Smooth muscle cell (in vitro differentiated cells): Measurements from ENCODE around the gene TMEM114. TPM values are rescaled to one million over a fixed set of nuclear protein-coding genes. Genes with fewer than 3 reads are reported as not detected.

Source experiments
- DNase-seq: peaks from one replicate; lab custom pipeline; 2025; ENCODE audit not compliant: unreplicated experiment; lab: John Stamatoyannopoulos, UW
- H2AFZ ChIP-seq: fragments of 200-600 bp; sonication (generic); 2 replicates; pipeline ENCODE4 v1.6.0; 2016; ENCODE audit warnings: antibody characterized with exemption, low read depth, mild to moderate bottlenecking
- H3F3A ChIP-seq: fragments of 200-600 bp; sonication (generic); 2 replicates; pipeline ENCODE4 v1.6.0; 2017; ENCODE audit warnings: antibody characterized with exemption, low read depth
- H3K27ac ChIP-seq: fragments of 200-600 bp; sonication (generic); 2 replicates; pipeline ENCODE4 v1.5.1; 2016; ENCODE audit warnings: low read depth, mild to moderate bottlenecking
- H3K27me3 ChIP-seq: fragments of 200-600 bp; sonication (generic); 2 replicates; pipeline ENCODE4 v1.6.1; 2016; ENCODE audit warnings: low read depth, mild to moderate bottlenecking
- H3K36me3 ChIP-seq: fragments of 200-600 bp; sonication (generic); 2 replicates; pipeline ENCODE4 v1.5.1; 2016; ENCODE audit warnings: low read depth
- H3K4me1 ChIP-seq: fragments of 200-600 bp; sonication (generic); 2 replicates; pipeline ENCODE4 v1.5.1; 2016; ENCODE audit warnings: low read depth
- H3K4me2 ChIP-seq: fragments of 200-600 bp; sonication (generic); 2 replicates; pipeline ENCODE4 v1.6.0; 2016; ENCODE audit warnings: mild to moderate bottlenecking
- H3K4me3 ChIP-seq: fragments of 200-600 bp; sonication (generic); 2 replicates; pipeline ENCODE4 v1.5.1; 2016; ENCODE audit warnings: mild to moderate bottlenecking
- H3K79me2 ChIP-seq: fragments of 200-600 bp; sonication (generic); 2 replicates; pipeline ENCODE4 v1.6.0; 2016; ENCODE audit warnings: low read depth, mild to moderate bottlenecking
- H3K9ac ChIP-seq: fragments of 200-600 bp; sonication (generic); 2 replicates; pipeline ENCODE4 v1.6.0; 2016; ENCODE audit warnings: low read depth
- H3K9me3 ChIP-seq: fragments of 200-600 bp; sonication (generic); replicated peaks from 2 replicates; pipeline ENCODE4 v1.5.1; 2016; ENCODE audit warnings: low read depth
- H4K20me1 ChIP-seq: fragments of 200-600 bp; sonication (generic); 2 replicates; pipeline ENCODE4 v1.6.0; 2016; ENCODE audit warnings: low read depth
- WGBS: methylation state at CpG from one replicate; pipeline ENCODE4 v1.1.7; 2016; ENCODE audit warnings: low lambda C conversion rate; 5-methylcytosine and 5-hydroxymethylcytosine counted together
- polyA plus RNA-seq: library from polyadenylated mRNA; unstranded; fragments of >200 nt; fragmentation: Nextera tagmentation; extraction: Ambion mirVana; gene quantifications from 2 replicates; pipeline ENCODE4 v1.2.1, GENCODE V29; 2016
- total RNA-seq: library from RNA; depleted of rRNA; stranded (reverse); fragments of >200 nt; gene quantifications from 2 replicates; pipeline ENCODE4 v1.2.3, GENCODE V29; 2014
- TF ChIP-seq, protein P1 (sequence below): fragments of 200-600 bp; sonication (generic); IDR thresholded peaks from 2 replicates; pipeline ENCODE4 v1.5.1; 2017; ENCODE audit warnings: borderline replicate concordance, mild to moderate bottlenecking, antibody characterized with exemption; ENCODE audit not compliant: insufficient read depth, poor library complexity, severe bottlenecking

Gene TMEM114
- total and polyA plus RNA-seq, 2 experiments from 2014 or later, result not detected

DNA sequence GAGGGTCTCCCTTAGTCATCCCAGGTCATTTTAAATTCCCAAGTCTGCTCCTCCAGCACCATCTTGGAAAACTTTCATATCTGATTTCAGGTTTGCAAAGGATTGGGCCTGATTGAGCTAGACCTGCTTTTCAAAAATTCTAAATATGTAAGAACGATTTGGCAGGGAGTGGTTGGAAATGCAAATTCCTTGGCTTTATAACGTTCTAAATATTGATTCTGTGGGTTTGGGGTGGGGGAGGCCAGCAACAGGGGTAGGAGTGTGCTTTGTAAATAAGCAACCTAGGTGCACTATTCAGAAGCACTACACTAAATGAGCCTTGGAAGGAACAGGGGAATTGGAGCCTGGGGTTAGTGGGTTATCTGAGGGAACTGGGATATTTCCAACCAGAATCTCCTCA, 47.9 kb downstream of the TMEM114 start:
- no peak overlapping the region for H3K4me2 ChIP-seq
- no peak overlapping the region for H3K27ac ChIP-seq
- H3K4me3 ChIP-seq, result no peak overlapping the region
- no peaks in the 10 kb centered on the region for H3K36me3 ChIP-seq
- 69% methylated on average over 2 of the region's 2 CpGs for WGBS
- H3K9ac ChIP-seq, result no peak overlapping the region
- no peaks in the 10 kb centered on the region for H3F3A ChIP-seq
- H3K9me3 ChIP-seq, result no peaks in the 10 kb centered on the region
- DNase-seq, result no peak
- H3K4me1 ChIP-seq, result no peaks in the 10 kb centered on the region
- H3K79me2 ChIP-seq, result no peaks in the 10 kb centered on the region
- TF ChIP-seq, protein P1, sequence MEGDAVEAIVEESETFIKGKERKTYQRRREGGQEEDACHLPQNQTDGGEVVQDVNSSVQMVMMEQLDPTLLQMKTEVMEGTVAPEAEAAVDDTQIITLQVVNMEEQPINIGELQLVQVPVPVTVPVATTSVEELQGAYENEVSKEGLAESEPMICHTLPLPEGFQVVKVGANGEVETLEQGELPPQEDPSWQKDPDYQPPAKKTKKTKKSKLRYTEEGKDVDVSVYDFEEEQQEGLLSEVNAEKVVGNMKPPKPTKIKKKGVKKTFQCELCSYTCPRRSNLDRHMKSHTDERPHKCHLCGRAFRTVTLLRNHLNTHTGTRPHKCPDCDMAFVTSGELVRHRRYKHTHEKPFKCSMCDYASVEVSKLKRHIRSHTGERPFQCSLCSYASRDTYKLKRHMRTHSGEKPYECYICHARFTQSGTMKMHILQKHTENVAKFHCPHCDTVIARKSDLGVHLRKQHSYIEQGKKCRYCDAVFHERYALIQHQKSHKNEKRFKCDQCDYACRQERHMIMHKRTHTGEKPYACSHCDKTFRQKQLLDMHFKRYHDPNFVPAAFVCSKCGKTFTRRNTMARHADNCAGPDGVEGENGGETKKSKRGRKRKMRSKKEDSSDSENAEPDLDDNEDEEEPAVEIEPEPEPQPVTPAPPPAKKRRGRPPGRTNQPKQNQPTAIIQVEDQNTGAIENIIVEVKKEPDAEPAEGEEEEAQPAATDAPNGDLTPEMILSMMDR, result no peak
- H4K20me1 ChIP-seq, result no peaks in the 10 kb centered on the region
- no peak overlapping the region for H2AFZ ChIP-seq
- no peaks in the 10 kb centered on the region for H3K27me3 ChIP-seq

DNA sequence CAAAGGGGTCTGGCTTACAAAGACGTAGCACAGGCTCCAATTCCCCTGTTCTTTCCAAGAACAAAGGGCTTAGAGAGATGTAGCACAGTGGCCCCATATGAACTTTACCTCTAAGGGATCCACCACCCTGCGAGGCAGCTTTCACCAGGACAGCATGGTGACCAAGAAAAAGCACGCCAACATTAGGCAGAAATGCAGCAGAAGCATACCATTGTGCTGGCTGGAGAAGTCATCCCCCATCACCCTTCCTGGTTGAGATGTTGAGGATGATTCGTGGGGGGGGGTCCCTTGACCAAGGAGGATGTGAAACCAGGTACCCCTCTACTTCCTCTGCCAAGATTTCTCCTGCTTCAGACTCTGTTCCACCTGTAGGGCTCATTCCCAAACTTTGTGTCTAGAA, 48.4 kb downstream of the TMEM114 start:
- Histone ChIP-seq H3K9me3 (no peaks in the 10 kb centered on the region), H3K36me3 (no peaks in the 10 kb centered on the region), H4K20me1 (no peaks in the 10 kb centered on the region), H3K4me2 (no peak overlapping the region), H2AFZ (no peak overlapping the region), H3K4me3 (no peak overlapping the region), H3K9ac (no peak overlapping the region), H3K4me1 (no peaks in the 10 kb centered on the region), H3K27ac (no peak overlapping the region), H3K79me2 (no peaks in the 10 kb centered on the region), H3F3A (no peaks in the 10 kb centered on the region), H3K27me3 (no peaks in the 10 kb centered on the region)
- 63% methylated on average over 4 of the region's 4 CpGs for WGBS
- TF ChIP-seq, protein P1, result no peak
- DNase-seq, result no peak

DNA sequence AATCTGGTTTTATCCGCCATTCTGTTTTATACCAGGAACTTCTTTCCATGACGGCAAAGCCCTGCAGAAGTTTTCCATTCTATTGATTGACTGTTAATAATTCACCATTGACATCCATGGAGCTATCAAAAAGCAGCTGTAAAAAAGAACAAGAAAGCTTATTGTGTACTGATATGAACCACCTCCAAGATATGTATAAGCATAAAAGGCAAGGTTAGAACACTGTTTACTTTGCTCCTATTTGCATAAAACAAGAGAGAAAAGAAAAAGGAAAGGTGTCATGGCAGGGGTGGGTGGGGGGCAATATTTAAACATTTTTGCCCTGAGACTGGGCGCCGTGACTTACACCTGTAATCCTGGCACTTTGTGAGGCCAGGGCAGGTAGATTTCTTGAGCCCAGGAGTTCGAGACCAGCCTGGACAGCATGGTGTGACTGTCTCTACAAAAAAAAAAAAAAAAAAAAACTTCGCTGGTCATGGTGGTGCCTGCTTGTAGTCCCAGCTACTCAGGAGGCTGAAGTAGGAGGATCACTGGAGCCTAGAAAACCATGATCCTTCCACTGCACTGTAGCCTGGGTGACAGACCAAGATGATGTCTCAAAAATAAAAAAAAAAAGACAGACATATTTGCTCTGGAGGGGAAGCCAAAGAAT, 52.5 kb downstream of the TMEM114 start:
- 86% methylated on average over 6 of the region's 6 CpGs for WGBS
- Histone ChIP-seq H3K4me3 (no peak overlapping the region), H3K4me1 (no peaks in the 10 kb centered on the region), H2AFZ (no peak overlapping the region), H3K27me3 (no peaks in the 10 kb centered on the region), H4K20me1 (no peaks in the 10 kb centered on the region), H3K27ac (no peak overlapping the region), H3K9ac (no peak overlapping the region), H3K36me3 (no peaks in the 10 kb centered on the region), H3F3A (no peaks in the 10 kb centered on the region), H3K9me3 (no peaks in the 10 kb centered on the region), H3K4me2 (no peak overlapping the region), H3K79me2 (no peaks in the 10 kb centered on the region)
- DNase-seq, result no peak
- TF ChIP-seq, protein P1, result no peak

DNA sequence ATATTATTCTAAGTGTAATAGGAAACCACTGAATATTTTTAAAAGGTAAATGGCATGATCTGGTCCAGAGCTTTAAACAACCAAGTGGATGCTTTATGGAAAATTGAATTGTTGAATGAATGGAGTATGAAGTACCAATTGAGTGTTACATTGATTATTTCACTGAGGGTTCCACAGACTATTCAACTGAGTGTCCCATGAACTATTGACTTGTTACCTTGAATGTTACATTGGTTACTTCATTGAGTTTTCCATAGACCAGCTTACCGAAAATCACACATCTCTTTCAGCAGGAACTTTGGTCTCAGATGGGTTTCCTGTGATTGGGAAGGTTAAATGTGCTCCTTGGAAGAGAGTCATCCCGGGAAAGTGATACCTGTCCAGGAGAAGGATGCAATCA, 56.8 kb downstream of the TMEM114 start:
- no peak overlapping the region for H2AFZ ChIP-seq
- 97% methylated on average over 2 of the region's 2 CpGs for WGBS
- H3K4me1 ChIP-seq, result no peaks in the 10 kb centered on the region
- no peaks in the 10 kb centered on the region for H3K79me2 ChIP-seq
- H3K36me3 ChIP-seq, result no peaks in the 10 kb centered on the region
- DNase-seq, result no peak
- no peaks in the 10 kb centered on the region for H3F3A ChIP-seq
- no peak overlapping the region for H3K9ac ChIP-seq
- no peaks in the 10 kb centered on the region for H3K9me3 ChIP-seq
- no peak overlapping the region for H3K27ac ChIP-seq
- TF ChIP-seq, protein P1, result no peak
- H3K4me3 ChIP-seq, result no peak overlapping the region
- H3K4me2 ChIP-seq, result no peak overlapping the region
- H3K27me3 ChIP-seq, result no peaks in the 10 kb centered on the region
- H4K20me1 ChIP-seq, result no peaks in the 10 kb centered on the region
